Epithelial cell of umbilical artery (primary cell): Measurements from ENCODE around the gene TEK. TPM values are rescaled to one million over a fixed set of nuclear protein-coding genes. Genes with fewer than 3 reads are reported as not detected.

Experiments
- total RNA-seq: library from RNA; depleted of rRNA; stranded (reverse); fragments of >200 nt; gene quantifications from 2 replicates; pipeline ENCODE4 v1.2.3, GENCODE V29; 2014

Gene TEK
- 88.0 and 110 TPM in 2 replicates for total RNA-seq

GRCh38 chr9:27108981-27109541, at the start of gene TEK:
TSS of gene TEK (plus strand) at chr9:27109225. CDS start at chr9:27109591, 366 bp downstream.

Other genes starting within 250 kb of the TEK start
- gene CAAP1, start 216.4 kb upstream of the TEK start, total RNA-seq = 20.5 and 23.3 TPM in 2 replicates
- 56.2 and 61.4 TPM in 2 replicates for gene PLAA, start 162.0 kb upstream of the TEK start, total RNA-seq
- gene IFT74, start 152.8 kb upstream of the TEK start, total RNA-seq = 9.4 and 14.6 TPM in 2 replicates
- gene LRRC19, start 103.6 kb upstream of the TEK start, total RNA-seq = not detected in 2 replicates
- gene EQTN, start 187.9 kb downstream of the TEK start, total RNA-seq = not detected in 2 replicates